ENCODE measurements around the gene OSM. TPM values are rescaled to one million over a fixed set of nuclear protein-coding genes. Genes with fewer than 3 reads are reported as not detected.

OSM gene
- polyA plus RNA-seq, 1 of the 3 experiments (the other 2 are of a cell fraction) = not detected

GRCh38 chr22:30305906-30306626 lies 39.4 kb upstream of the OSM start:
- POLR2A ChIA-PET = no interaction called here

More at GRCh38 chr22:30305906-30306626, 39.4 kb upstream of the OSM start:
- peaks cover 38% of the 10 kb centered on the region for H4K20me1 ChIP-seq (ENCODE audit: insufficient read depth)
- peaks cover 0 to 2% of the 10 kb centered on the region in 2 experiments for H3K36me3 ChIP-seq (replicated peaks in 1 of 2; ENCODE audit: control insufficient read depth in 1 of 2, insufficient read depth in 2 of 2, low read length in 1 of 2)
- H3K27ac ChIP-seq (ENCODE audit: low read depth in 2 of 2, low read length in 1 of 2) = no peak overlapping the region
- no peak overlapping the region for H3K4me2 ChIP-seq
- H3K9ac ChIP-seq = no peak overlapping the region
- no peak for TF ChIP-seq MXI1 (IDR thresholded peaks at IDR 0.05; ENCODE audit: low read depth, low read length)
- TF ChIP-seq MAX (IDR thresholded peaks at IDR 0.05; ENCODE audit: low read depth) = no peak
- no peak for TF ChIP-seq NFIC (IDR thresholded peaks at IDR 0.05; ENCODE audit: borderline replicate concordance)
- TF ChIP-seq RFX5 (IDR thresholded peaks at IDR 0.05; ENCODE audit: low read length) = no peak
- no peak for TF ChIP-seq TAF1 (IDR thresholded peaks at IDR 0.05; ENCODE audit: borderline replicate concordance, low read depth, low read length)
- no peak for TF ChIP-seq TEAD4 (IDR thresholded peaks at IDR 0.05; ENCODE audit: borderline replicate concordance, insufficient read depth)
- no peak for TF ChIP-seq EP300 (IDR thresholded peaks at IDR 0.05; ENCODE audit: borderline replicate concordance in 1 of 2, low read depth in 1 of 2, low read length in 1 of 2)
- no peak for TF ChIP-seq ZBTB33 (IDR thresholded peaks at IDR 0.05; ENCODE audit: borderline replicate concordance, low read depth)
- no peak for TF ChIP-seq TCF12 (IDR thresholded peaks at IDR 0.05)
- TF ChIP-seq YY1 (IDR thresholded peaks at IDR 0.05; ENCODE audit: low read depth) = no peak
- no peak for TF ChIP-seq EZH2phosphoT487 (IDR thresholded peaks at IDR 0.05; ENCODE audit: borderline replicate concordance, low read depth)
- TF ChIP-seq REST (IDR thresholded peaks at IDR 0.05; ENCODE audit: low read depth, low read length) = no peak
- TF ChIP-seq ELF1 (IDR thresholded peaks at IDR 0.05) = no peak
- no peak for TF ChIP-seq FOXJ3 (CRISPR knock-in tag; IDR thresholded peaks at IDR 0.05)
- TF ChIP-seq RAD21 (IDR thresholded peaks at IDR 0.05; ENCODE audit: low read length) = no peak
- TF ChIP-seq USF2 (IDR thresholded peaks at IDR 0.05; ENCODE audit: borderline replicate concordance, low read depth, low read length) = no peak
- no peak for TF ChIP-seq GABPA (IDR thresholded peaks at IDR 0.05; ENCODE audit: low read depth)
- 80% methylated on average over 3 of the region's 3 CpGs for WGBS (ENCODE audit: low lambda C conversion rate)
- H3K27me3 ChIP-seq (ENCODE audit: insufficient read depth) = no peaks in the 10 kb centered on the region
- peaks cover 12 to 16% of the 10 kb centered on the region in 2 experiments; a peak in 3 of 4 replicates for H3K4me1 ChIP-seq (ENCODE audit: control insufficient read depth in 1 of 2, insufficient read depth in 2 of 2, low read depth in 1 of 2, low read length in 1 of 2)
- H2AFZ ChIP-seq (ENCODE audit: low read depth) = no peak overlapping the region
- H3K9me3 ChIP-seq = no peaks in the 10 kb centered on the region
- no peak overlapping the region for H3K4me3 ChIP-seq (ENCODE audit: low read depth in 2 of 2, low read length in 1 of 2)
- peaks cover 58% of the 10 kb centered on the region for H3K79me2 ChIP-seq (ENCODE audit: insufficient read depth)
- no peaks in the 10 kb centered on the region for H3K9me2 ChIP-seq
- CTCF ChIA-PET = interaction anchor here (1.2 kb wide), 1 partner anchor 18 kb away, joined by 3 read pairs; no protein-coding TSS in a partner anchor
- H3F3A ChIP-seq (replicated peaks; ENCODE audit: insufficient read depth) = no peaks in the 10 kb centered on the region
- DNase-seq = no peak

Data from SK-N-SH (cell line).